ENCODE results near the gene CLCF1.
A peak's percentile ranks its signal among the peaks of the same experiment; 100 is the strongest.

CLCF1 gene

DNA sequence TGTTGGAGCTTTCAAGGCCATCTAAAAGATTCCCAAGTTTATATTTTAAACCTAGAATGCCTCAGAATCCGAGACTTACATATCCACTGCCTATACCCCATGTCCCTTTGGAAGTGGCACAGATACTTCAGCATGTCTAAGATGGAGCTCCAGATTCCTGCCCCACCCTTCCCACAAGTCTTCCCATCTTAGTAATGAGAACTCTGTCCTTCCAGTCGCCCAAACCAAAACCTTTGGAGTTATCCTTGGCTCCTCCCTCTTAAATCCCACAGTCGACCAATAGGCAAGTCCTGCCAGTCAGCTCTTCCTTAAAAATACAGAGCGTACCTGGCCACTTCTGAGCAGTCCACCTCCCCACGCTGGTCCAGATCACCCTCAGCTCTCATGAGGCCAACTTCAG is 24.4 kb downstream of the CLCF1 start:
- DNase-seq = no peak
- Histone ChIP-seq H3K36me3 (ENCODE audit: control insufficient read depth, insufficient read depth, low read length) (no peaks in the 10 kb centered on the region), H3K27ac (ENCODE audit: insufficient read depth, low read length, poor library complexity, severe bottlenecking) (no peak overlapping the region), H3K4me1 (ENCODE audit: control insufficient read depth, insufficient read depth, low read length, poor library complexity, severe bottlenecking) (peaks cover 38% of the 10 kb centered on the region), H3K9me3 (ENCODE audit: control insufficient read depth, low read length) (no peaks in the 10 kb centered on the region), H3K4me3 (ENCODE audit: insufficient read depth, low read depth, low read length, poor library complexity, severe bottlenecking) (no peak overlapping the region), H3K27me3 (replicated peaks; ENCODE audit: control insufficient read depth, insufficient read depth, low read length, poor library complexity, severe bottlenecking) (no peaks in the 10 kb centered on the region)

DNA sequence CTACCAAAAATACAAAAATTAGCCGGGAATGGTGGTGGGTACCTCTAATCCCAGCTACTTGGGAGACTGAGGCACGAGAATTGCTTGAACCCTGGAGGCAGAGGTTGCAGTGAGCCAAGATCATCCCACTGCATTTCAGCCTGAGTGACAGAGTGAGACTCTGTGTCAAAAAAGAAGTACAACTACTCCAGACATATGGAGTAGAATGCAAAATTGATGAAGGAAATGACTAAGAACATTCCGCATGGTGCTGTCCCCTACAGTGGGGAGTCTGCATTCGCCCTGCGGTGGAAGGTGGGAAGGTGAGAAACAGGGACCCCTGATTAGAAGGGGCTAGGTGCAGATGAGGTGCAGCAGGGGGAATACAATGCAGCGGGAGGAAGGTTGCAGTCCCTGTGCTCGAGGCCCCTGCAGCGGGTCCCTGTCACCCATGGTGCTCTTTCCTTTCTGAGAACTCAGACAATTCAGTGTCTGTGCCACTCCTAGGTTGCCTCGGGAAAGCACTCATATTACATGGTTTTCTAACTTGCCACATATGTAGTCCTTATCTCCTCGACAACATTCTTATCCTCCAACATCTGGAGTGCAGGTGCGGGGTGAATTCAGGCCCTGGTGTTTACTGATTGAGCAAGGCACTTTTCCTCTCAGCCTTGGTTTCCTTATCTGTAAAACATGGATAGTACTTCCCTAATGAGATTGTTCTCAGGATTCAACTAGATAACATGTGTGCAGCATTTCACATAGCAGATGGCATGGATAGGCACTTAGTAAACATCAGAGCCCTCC is 25.2 kb downstream of the CLCF1 start:
- H3K4me1 ChIP-seq (ENCODE audit: control insufficient read depth, insufficient read depth, low read length, poor library complexity, severe bottlenecking) = peaks cover 36% of the 10 kb centered on the region
- no peaks in the 10 kb centered on the region for H3K9me3 ChIP-seq (ENCODE audit: control insufficient read depth, low read length)
- H3K27ac ChIP-seq (ENCODE audit: insufficient read depth, low read length, poor library complexity, severe bottlenecking) = no peak overlapping the region
- H3K4me3 ChIP-seq (ENCODE audit: insufficient read depth, low read depth, low read length, poor library complexity, severe bottlenecking) = no peak overlapping the region
- DNase-seq = no peak
- no peaks in the 10 kb centered on the region for H3K36me3 ChIP-seq (ENCODE audit: control insufficient read depth, insufficient read depth, low read length)
- H3K27me3 ChIP-seq (replicated peaks; ENCODE audit: control insufficient read depth, insufficient read depth, low read length, poor library complexity, severe bottlenecking) = no peaks in the 10 kb centered on the region

DNA sequence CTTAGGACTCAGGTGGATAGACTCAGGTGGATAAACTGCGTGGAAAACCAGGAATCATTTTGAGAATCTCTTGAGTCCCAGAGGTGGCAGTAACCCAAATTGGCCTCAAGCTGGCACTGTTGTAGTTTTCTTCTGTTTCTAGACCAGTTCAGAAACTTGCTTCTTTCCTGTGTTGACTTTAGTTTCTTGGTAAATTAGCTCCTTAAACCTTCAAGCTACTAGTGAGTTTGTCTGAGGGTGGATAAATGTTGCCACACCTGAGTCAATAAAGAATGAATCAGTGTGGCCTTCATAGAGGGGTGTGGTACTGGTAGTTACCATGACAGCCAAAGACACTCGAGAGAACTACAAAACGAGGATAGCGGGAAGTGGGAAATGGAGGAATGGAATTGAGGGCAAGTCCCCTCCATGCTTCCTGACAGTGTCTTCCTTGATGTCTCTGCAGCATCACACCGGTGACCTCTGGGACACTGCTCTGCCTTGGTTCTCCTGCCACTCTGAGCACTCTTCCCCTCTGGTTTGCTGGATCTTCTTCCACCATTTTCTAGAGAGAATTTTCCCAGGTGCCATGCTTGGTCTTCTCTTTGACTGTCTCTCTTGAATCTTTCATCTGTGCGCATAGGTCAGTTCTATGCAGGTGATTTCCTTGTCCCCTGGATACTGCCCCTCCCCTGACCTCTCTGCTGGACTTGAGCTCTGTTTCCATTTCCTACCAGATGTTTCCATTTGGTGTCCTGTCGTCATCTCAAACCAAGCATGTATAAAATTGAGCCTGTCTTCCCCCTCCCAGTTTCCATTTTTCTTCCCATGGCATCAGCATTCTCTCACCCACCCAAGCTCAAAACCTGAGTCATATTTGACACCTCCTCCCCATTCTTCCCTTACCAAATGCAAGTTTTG is 27.2 kb downstream of the CLCF1 start:
- H3K27ac ChIP-seq (ENCODE audit: insufficient read depth, low read length, poor library complexity, severe bottlenecking) = no peak overlapping the region
- H3K9me3 ChIP-seq (ENCODE audit: control insufficient read depth, low read length) = no peaks in the 10 kb centered on the region
- no peak for DNase-seq

DNA sequence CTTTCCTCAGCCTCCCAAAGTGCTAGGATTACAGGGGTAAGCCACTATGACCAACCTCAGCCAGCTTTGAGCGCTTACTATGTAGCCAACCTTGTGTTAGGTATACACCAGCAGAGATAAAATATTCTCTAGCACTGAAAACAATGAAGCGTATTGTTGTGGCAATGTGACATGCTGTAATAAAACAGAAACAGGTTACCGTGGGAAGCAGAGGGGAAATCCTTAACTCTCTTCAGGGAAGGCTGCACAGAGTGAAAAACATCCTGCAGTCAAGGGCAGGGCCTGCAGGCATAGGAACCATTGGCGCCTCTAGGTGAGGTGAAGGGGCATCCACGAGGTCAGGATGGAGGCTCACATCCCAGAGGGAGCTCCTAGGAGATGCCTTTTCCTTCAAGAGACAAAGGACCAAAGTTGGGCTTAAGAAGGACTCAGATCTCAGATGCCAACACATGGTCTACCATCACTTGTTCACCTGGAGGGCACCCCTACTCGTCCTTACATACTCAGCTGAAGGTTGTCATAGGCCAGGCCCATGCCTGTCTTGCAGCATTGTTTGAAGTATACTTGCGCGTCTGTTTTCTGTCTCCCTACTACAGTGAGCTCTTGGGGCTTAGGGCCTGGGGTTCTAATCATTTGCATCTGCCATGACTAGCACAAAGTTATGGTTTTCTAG is 28.0 kb downstream of the CLCF1 start:
- Histone ChIP-seq H3K27me3 (replicated peaks; ENCODE audit: control insufficient read depth, insufficient read depth, low read length, poor library complexity, severe bottlenecking) (no peaks in the 10 kb centered on the region), H3K27ac (ENCODE audit: insufficient read depth, low read length, poor library complexity, severe bottlenecking) (peak overlapping the region; percentile 48), H3K4me1 (ENCODE audit: control insufficient read depth, insufficient read depth, low read length, poor library complexity, severe bottlenecking) (peaks cover 14% of the 10 kb centered on the region), H3K4me3 (ENCODE audit: insufficient read depth, low read depth, low read length, poor library complexity, severe bottlenecking) (no peak overlapping the region), H3K36me3 (ENCODE audit: control insufficient read depth, insufficient read depth, low read length) (no peaks in the 10 kb centered on the region), H3K9me3 (ENCODE audit: control insufficient read depth, low read length) (no peaks in the 10 kb centered on the region)
- DNase-seq = no peak

More for the DNA sequence above, 27.2 kb downstream of the CLCF1 start:
- Histone ChIP-seq H3K27me3 (replicated peaks; ENCODE audit: control insufficient read depth, insufficient read depth, low read length, poor library complexity, severe bottlenecking) (no peaks in the 10 kb centered on the region), H3K36me3 (ENCODE audit: control insufficient read depth, insufficient read depth, low read length) (no peaks in the 10 kb centered on the region), H3K4me1 (ENCODE audit: control insufficient read depth, insufficient read depth, low read length, poor library complexity, severe bottlenecking) (peaks cover 18% of the 10 kb centered on the region), H3K4me3 (ENCODE audit: insufficient read depth, low read depth, low read length, poor library complexity, severe bottlenecking) (no peak overlapping the region)

DNA sequence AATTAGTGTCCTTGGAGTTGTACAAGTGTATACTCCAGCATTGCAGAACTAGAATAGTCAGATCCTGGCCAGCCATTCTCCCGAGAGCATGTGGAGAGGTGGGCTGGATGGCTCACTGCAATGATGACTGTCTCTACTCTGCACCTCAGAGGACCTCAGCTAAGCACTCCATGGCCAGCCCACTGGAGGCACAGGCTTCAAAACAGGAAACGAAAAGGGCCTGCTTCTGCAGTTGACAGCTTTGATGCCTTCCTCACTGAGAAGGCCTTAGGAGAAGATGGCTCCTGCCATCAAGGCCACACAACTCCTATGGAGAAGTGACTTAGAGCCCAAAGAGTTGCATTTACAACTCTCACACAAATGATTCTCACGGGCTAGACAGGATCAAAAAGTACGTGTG is 29.1 kb downstream of the CLCF1 start:
- Histone ChIP-seq H3K9me3 (ENCODE audit: control insufficient read depth, low read length) (no peaks in the 10 kb centered on the region), H3K36me3 (ENCODE audit: control insufficient read depth, insufficient read depth, low read length) (no peaks in the 10 kb centered on the region), H3K4me3 (ENCODE audit: insufficient read depth, low read depth, low read length, poor library complexity, severe bottlenecking) (no peak overlapping the region), H3K4me1 (ENCODE audit: control insufficient read depth, insufficient read depth, low read length, poor library complexity, severe bottlenecking) (peaks cover 14% of the 10 kb centered on the region), H3K27ac (ENCODE audit: insufficient read depth, low read length, poor library complexity, severe bottlenecking) (no peak overlapping the region), H3K27me3 (replicated peaks; ENCODE audit: control insufficient read depth, insufficient read depth, low read length, poor library complexity, severe bottlenecking) (no peaks in the 10 kb centered on the region)
- DNase-seq = no peak

DNA sequence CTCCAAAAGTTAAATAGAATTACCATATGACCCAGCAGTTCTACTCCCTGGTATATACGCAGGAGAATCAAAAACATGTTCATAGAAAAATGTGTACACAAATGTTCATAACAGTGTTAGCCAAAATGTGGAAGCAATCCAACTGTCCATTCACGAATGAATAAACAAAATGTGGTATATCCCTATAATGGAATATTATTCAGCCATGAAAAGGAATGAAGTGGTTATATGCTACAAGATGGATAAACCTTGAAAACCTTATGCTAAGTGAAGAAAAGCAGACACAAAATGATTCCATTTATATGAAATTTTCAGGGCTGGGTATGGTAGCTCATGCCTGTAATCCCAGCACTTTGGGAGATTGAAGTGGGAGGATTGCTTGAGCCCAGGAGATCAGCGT is 36.1 kb downstream of the CLCF1 start:
- no peak for DNase-seq
- Histone ChIP-seq H3K4me3 (ENCODE audit: insufficient read depth, low read depth, low read length, poor library complexity, severe bottlenecking) (no peak overlapping the region), H3K27me3 (replicated peaks; ENCODE audit: control insufficient read depth, insufficient read depth, low read length, poor library complexity, severe bottlenecking) (no peaks in the 10 kb centered on the region), H3K9me3 (ENCODE audit: control insufficient read depth, low read length) (no peaks in the 10 kb centered on the region), H3K36me3 (ENCODE audit: control insufficient read depth, insufficient read depth, low read length) (no peaks in the 10 kb centered on the region), H3K27ac (ENCODE audit: insufficient read depth, low read length, poor library complexity, severe bottlenecking) (no peak overlapping the region), H3K4me1 (ENCODE audit: control insufficient read depth, insufficient read depth, low read length, poor library complexity, severe bottlenecking) (no peaks in the 10 kb centered on the region)

DNA sequence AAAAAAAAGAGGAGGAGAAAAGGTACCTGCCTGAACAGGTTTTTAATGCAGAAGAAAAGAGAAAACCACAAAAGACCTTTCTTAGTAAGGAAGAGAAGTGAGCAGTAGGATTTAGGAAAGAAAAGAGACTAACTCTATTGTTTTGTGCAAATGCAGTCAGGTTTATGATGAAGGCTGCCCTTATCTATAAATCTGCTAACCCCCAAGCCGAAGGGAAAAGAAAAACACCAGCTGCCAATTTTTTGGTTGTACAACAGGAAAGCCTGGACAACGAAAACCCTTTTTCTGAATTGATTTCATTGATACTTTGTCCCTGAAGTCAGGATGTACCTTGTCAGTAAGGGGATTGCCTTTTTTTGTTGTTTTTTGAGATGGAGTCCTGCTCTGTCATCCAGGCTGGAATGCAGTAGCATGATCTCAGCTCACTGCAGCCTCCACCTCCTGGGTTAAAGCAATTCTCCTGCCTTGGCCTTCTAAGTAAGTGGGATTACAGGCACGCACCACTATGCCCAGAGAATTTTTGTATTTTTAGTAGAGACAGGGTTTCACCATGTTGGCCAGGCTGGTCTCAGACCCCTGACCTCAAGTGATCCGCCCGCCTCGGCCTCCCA is 41.2 kb downstream of the CLCF1 start:
- Histone ChIP-seq H3K4me1 (ENCODE audit: control insufficient read depth, insufficient read depth, low read length, poor library complexity, severe bottlenecking) (no peaks in the 10 kb centered on the region), H3K4me3 (ENCODE audit: insufficient read depth, low read depth, low read length, poor library complexity, severe bottlenecking) (no peak overlapping the region), H3K36me3 (ENCODE audit: control insufficient read depth, insufficient read depth, low read length) (no peaks in the 10 kb centered on the region), H3K9me3 (ENCODE audit: control insufficient read depth, low read length) (no peaks in the 10 kb centered on the region), H3K27me3 (replicated peaks; ENCODE audit: control insufficient read depth, insufficient read depth, low read length, poor library complexity, severe bottlenecking) (no peaks in the 10 kb centered on the region), H3K27ac (ENCODE audit: insufficient read depth, low read length, poor library complexity, severe bottlenecking) (no peak overlapping the region)
- DNase-seq = no peak

DNA sequence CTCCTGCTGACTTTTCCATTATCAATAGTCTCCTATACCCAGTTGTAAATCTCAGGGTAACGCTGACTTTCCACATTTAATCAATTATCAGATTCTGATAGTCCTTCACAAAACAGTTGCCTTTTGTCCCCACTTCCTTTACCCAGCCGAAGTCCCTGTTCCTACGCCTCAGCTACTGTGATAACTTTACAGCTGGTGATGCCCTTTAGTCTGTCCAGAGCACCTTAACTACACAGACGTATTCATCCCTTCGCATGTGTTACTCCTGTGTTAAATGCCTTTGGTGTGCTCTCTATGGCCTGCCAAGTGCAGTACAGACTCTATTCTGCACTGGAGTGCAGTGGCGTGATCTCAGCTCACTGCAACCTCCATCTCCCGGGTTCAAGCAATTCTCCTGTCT is 49.9 kb downstream of the CLCF1 start:
- Histone ChIP-seq H3K27ac (ENCODE audit: insufficient read depth, low read length, poor library complexity, severe bottlenecking) (no peak overlapping the region), H3K4me1 (ENCODE audit: control insufficient read depth, insufficient read depth, low read length, poor library complexity, severe bottlenecking) (no peaks in the 10 kb centered on the region), H3K9me3 (ENCODE audit: control insufficient read depth, low read length) (no peaks in the 10 kb centered on the region), H3K4me3 (ENCODE audit: insufficient read depth, low read depth, low read length, poor library complexity, severe bottlenecking) (no peak overlapping the region), H3K27me3 (replicated peaks; ENCODE audit: control insufficient read depth, insufficient read depth, low read length, poor library complexity, severe bottlenecking) (no peaks in the 10 kb centered on the region), H3K36me3 (ENCODE audit: control insufficient read depth, insufficient read depth, low read length) (no peaks in the 10 kb centered on the region)
- DNase-seq = no peak

DNA sequence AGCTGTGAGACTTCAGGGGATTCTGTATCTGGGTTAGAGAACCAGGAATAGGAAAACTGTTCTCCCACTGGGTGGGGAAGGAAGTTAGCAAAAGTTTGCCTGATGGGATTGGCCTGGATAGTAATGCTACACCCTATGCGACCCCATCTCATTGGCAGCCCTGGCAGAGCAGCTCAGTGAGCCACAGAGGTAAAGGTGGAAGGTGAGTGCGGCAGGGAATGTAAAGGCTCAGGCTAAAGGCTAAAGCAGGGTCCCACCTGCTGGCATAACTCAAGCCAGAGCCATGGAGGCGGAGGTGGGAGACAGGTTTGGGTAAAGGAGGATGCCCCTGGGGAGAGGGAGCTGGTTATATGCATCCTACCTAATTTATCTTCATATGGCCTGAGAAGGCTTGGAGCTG is 51.3 kb downstream of the CLCF1 start:
- no peaks in the 10 kb centered on the region for H3K27me3 ChIP-seq (replicated peaks; ENCODE audit: control insufficient read depth, insufficient read depth, low read length, poor library complexity, severe bottlenecking)
- no peak overlapping the region for H3K27ac ChIP-seq (ENCODE audit: insufficient read depth, low read length, poor library complexity, severe bottlenecking)
- no peak for DNase-seq

More for the DNA sequence above, 51.3 kb downstream of the CLCF1 start:
- peaks cover 2% of the 10 kb centered on the region for H3K4me1 ChIP-seq (ENCODE audit: control insufficient read depth, insufficient read depth, low read length, poor library complexity, severe bottlenecking)
- no peak overlapping the region for H3K4me3 ChIP-seq (ENCODE audit: insufficient read depth, low read depth, low read length, poor library complexity, severe bottlenecking)
- H3K9me3 ChIP-seq (ENCODE audit: control insufficient read depth, low read length) = no peaks in the 10 kb centered on the region
- H3K36me3 ChIP-seq (ENCODE audit: control insufficient read depth, insufficient read depth, low read length) = no peaks in the 10 kb centered on the region
